GM19351 (cell line): ENCODE results near the gene PIN1.

ENCODE experiments used
- ATAC-seq: cut with Tn5 transposase; IDR thresholded peaks from one replicate; pipeline ENCODE4 v1.9.1; 2021; ENCODE audit warnings: mild to moderate bottlenecking, moderate library complexity; ENCODE audit not compliant: unreplicated experiment

PIN1 gene

GRCh38 chr19:9854282-9854846, 19.2 kb downstream of the PIN1 start:
- no peak for ATAC-seq

DNA sequence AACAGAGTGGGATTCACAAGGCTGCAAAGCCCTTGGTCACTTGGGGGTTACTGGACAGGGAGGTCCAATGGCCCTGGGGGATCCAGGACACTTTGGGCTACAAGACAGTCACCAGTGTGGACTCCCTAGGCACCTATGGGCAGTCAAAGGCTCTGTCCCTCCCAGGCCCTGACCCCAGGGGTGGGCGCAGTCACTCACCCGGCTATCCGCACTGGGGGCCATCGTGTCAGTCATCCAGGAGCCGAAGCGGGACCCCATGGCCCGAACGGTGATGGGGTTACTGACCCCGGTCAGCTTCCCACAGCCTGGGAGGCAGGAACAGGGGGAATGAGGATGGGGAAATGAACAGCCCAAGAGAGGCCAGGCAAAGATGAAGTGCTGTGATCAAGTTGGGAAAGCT, 21.5 kb downstream of the PIN1 start:
- no peak for ATAC-seq

DNA sequence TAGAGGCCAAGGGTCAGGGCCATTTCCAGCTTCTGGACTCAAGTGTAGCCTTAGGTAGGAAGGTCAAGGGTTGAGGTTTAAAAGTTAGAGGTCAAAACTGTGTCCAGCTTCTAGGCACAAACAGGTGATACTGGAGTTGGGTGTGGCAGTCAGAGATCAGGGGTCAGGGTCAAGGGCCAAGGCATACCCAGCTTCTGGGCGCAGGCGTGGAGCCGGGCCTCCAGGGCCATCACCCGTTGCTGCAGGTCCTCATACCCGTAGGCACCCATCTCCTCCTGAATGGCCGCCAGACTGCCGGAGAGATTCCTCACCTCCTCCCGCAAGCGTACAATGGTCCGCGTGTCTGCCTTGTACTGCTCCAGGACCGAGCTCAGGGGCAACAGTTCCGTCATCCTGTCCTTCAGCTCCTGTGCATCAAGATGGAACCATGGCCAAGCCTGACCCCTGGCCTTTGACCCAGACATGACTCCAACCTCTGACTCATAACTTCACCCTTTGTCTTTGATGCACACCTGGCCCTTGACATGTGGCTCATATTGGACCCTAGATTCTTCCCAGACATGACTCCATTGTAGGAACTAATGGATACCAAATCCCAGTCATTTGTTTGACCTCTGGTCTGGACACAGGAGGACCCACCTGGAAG, 22.1 kb downstream of the PIN1 start:
- ATAC-seq = no peak

- no peak for ATAC-seq
These were observed 23.0 kb downstream of the PIN1 start for GRCh38 chr19:9857920-9858746.

DNA sequence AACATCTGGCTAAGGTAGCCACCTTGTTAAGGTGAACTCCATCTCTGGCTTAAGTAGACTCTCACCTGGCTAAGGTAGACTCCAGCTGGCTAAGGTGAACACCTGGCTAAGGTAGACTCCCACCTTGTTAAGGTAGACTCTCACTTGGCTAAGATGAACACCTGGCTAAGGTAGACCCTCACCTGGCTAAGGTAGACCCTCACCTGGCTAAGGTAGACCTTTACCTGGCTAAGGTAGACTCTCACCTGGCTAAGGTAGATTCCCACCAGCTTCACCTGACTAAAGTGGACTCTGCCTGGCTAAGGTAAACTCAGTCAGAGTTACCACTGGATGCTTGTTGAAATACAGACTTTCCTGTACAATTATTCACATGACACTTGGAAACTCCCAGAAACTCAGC, 23.6 kb downstream of the PIN1 start:
- no peak for ATAC-seq

DNA sequence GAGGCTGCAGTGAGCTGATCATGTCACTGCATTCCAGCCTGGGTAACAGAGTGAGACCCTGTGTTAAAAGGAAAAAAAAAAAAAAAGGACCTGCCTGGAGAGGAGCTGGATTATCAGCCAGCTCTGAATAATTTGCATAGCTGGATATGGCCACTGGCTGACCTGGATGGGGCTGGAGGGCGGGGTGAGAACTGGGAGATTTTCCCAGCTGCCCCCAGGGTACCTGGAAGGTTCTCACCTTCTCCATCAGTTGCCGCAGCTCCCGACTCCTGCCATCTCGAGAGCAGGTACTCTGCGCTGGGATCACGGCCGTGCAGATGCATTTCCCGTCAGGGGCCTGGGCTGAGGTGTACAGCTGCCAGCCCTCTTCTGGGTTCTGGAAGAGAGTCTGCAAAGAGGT, 25.3 kb downstream of the PIN1 start:
- no peak for ATAC-seq

DNA sequence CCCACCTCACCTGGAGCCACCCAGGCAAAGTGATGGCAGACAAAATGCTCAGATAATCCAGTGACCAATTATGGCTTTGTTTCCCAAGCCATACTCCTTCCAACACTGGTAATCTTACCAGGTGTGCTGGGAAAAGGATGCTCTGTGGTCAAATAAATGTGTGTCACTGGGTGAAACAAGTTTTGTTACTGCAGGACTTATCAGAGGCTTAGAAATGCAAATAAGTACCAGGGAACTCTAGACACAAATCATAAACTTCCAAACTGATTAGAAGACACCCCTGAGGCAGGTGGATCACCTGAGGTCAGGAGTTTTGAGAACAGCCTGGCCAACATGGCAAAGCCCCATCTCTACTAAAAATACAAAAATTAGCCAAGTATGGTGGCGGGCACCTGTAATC, 26.4 kb downstream of the PIN1 start:
- ATAC-seq = no peak

GRCh38 chr19:9862938-9863337, 27.8 kb downstream of the PIN1 start:
- ATAC-seq = no peak

- no peak for ATAC-seq
These were observed 28.6 kb downstream of the PIN1 start for GRCh38 chr19:9863759-9864158.

DNA sequence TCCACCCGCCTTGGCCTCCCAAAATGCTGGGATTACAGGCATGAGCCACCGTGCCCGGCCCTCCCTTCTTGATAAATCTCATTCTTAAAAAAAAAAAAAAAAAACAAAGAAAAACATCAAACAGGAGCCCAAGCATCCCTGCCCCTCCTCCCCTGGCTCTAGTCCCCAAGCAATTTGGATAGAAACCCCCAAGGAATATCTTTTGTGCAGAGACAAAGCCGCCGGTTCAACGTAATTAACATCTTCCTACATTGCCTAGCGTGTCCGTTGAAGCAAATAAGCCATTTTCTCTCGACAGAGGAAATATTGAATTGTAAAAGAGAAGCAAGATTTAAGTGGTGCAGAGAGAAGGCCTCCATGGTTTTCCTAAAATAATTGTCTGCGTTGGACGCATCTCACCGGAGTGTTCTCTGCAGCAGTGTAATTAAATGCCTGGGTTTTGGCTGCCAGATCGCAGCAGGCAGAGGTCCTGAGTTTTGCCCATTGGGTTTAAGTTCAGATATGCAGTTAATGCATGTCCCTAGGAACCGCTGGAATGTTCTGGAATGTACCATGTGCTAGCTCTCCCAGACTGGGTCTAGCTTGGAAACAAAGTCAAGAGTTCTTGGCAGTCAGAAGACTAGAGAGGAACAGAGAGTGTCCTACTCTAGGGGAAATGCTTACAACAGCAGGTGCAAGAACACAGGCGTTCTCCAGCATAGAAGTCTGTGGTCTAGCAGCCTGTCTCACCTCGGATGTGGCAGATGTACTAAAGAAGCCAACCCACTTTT, 30.8 kb downstream of the PIN1 start:
- ATAC-seq = no peak

DNA sequence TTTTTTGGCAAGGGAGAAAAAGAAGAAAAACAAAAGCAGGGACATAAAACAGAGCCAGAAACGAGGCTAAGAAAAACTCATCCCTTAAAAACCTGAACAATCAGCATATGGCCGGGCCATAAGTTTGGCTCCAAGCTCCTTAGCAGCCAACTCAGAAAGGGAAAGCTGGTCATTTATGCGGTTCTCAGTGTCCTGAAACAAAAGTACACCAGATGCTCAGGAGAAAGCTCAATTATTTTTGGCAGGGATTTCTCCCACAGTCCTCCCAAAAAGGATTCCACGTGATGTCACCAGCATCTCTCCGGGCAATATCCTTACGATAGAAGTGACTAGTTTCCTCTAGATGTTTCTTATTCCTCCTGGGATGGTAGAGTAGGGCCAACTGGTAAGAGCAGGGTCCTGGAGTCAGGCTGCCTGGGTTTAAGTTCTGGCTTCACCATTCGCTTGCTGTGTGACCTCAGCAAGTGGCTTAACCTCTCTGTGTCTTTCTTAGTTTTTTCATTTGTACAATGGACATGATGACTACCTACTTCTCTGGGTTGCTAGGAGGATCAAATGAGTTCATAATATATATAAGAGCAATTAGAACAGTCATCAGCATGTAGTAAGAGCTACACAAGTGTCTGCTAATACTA, 34.0 kb downstream of the PIN1 start:
- ATAC-seq = no peak

DNA sequence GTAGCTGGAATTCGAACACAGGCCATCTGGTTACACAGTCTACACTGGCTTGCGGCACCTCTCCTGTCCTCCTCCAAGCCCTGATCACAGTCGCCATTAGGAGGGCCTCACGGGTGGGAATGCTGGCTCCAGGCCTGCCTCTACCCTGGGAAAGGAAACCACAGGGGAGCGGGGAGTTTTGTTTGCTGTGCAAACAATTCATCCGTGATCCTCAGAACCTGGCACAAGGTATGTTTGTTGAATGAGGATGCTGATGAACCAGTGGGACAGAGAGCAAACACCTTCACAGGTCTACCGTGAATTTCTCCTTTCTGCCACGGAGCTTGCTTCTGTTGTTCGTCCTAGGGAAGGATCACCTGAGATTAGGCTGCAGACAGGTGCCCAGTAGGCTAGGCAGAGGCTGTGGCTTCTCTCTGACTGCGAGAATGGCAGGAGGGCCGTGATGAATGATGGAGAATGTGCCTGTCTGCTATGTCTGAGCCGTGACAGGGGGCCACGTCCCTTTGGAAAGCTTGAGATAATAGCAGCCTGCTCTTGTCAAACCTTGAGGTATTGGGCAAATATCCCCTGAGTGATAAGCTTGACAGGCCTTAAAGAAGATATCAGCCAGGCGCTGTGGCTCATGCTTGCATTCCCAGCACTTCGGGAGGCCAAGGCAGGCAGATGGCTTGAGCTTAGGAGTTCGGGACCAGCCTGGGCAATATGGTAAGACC, 36.7 kb downstream of the PIN1 start:
- ATAC-seq = no peak

DNA sequence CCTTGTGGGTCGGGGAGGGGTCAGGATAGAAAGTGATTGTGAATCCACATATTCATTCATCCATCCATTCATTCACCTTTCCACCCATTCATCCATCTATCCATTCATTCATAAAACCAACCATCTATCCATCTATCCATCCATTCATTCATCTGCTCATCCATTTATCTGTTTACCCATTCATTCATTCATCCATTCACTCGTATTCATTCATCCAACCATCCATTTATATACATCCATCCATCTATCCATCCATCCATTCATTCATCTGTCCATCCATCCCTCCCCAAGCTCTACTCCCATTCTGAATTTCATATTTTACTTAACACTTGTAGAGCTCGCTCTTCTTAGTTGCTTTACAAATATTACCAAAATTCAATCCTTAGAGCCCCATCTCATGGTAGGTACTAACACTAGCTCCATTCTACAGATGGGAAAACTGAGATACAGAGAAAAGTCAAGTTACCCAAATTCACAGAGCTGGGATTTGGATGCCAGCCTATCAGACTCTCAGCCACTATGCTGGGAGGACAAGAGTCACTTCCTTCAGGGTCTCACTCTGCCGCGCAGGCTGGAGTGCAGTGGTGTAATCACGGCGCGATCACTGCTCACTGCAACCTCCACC, 37.6 kb downstream of the PIN1 start:
- no peak for ATAC-seq

GRCh38 chr19:9875031-9875627, 40.0 kb downstream of the PIN1 start:
- no peak for ATAC-seq

DNA sequence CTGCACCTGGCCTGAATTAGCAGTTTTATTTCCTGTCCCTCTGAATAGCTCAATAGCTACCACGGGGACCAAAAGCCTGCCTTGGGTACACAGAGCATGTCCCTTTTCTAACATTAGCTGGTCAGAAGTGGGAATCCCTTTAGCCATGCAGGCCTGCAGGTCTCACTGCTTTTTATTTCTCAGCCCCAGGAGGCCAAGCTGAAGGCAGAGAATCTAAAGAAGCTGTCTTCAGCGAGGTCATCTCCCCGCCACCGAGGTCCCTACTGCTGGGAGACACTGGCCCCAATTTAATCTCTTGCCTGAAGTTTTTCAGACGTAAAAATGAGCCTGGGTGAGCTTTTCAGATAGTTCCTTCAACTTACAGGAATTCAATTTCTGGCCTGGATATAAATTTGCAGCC, 40.7 kb downstream of the PIN1 start:
- no peak for ATAC-seq

- no peak for ATAC-seq
These were observed 42.8 kb downstream of the PIN1 start for GRCh38 chr19:9877780-9878510.

DNA sequence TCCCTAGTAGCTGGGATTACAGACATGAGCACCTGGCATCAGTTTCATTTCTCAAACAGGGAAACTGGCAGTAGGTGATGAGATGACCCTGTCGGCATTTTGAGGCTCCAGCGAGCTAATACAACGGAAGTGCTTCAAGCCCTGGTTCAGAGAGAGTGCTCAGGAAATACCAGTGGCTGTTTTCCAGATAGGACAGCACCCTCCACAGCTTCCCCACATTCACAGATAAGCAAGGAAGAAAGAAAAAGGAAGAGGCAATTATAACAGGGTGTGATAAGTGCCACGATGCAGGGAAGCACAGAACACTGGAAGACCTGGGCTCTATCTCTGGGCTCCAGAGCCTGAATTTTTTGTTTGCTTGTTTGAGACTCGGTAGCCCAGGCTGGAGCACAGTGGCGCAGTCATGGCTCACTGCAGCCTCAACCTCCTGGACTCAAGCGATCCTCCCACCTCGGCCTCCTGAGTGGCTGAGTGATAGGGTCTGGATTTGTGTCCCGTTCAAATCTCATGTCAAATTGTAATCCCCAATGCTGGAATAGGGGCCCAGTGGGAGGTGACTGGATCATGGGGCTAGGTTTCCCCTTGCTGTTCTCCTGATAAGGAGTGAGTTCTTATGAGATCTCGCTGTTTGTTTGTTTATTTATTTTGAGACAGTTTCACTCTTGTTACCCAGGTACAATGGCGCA, 43.5 kb downstream of the PIN1 start:
- ATAC-seq = no peak

GRCh38 chr19:9881720-9882119, 46.6 kb downstream of the PIN1 start:
- no peak for ATAC-seq
